Neural cell (in vitro differentiated cells): ENCODE results near the gene RIMBP3B.
"Not testable (repeated sequence)": the region's sequence is repeated elsewhere in the genome, so short reads cannot be mapped to it uniquely, and the experiment has no call there.

Experiments used
- CTCF ChIP-seq: fragments of 450-650 bp; IDR thresholded peaks from 2 replicates; pipeline ENCODE4 v1.5.1; 2014; ENCODE audit warnings: antibody characterized with exemption, mild to moderate bottlenecking, moderate library complexity; ENCODE audit not compliant: poor library complexity, severe bottlenecking
- EP300 ChIP-seq: fragments of 450-650 bp; conservative IDR thresholded peaks from 2 replicates; pipeline ENCODE4 v1.6.1; 2014; ENCODE audit warnings: antibody characterized with exemption, mild to moderate bottlenecking, moderate library complexity; ENCODE audit not compliant: poor library complexity, severe bottlenecking
- EZH2 ChIP-seq: fragments of 200-600, 300-800 bp; shearing (Covaris generic), sonication (generic); IDR thresholded peaks from 2 replicates; pipeline ENCODE4 v1.6.1; 2014; ENCODE audit warnings: antibody characterized with exemption, low read length, borderline replicate concordance, mild to moderate bottlenecking; ENCODE audit not compliant: insufficient read depth, poor library complexity, severe bottlenecking
- MXI1 ChIP-seq: fragments of 450-650 bp; conservative IDR thresholded peaks from 2 replicates; pipeline ENCODE4 v1.6.1; 2014; ENCODE audit warnings: antibody characterized with exemption, mild to moderate bottlenecking; ENCODE audit not compliant: poor library complexity, severe bottlenecking
- POLR2AphosphoS5 ChIP-seq: IDR thresholded peaks from 2 replicates; pipeline ENCODE4 v1.6.1; 2012
- RAD21 ChIP-seq: fragments of 450-650 bp; conservative IDR thresholded peaks from 2 replicates; pipeline ENCODE4 v1.6.1; 2014; ENCODE audit warnings: antibody characterized with exemption, mild to moderate bottlenecking, moderate library complexity
- REST ChIP-seq: IDR thresholded peaks from 2 replicates; pipeline ENCODE4 v1.6.1; 2012; ENCODE audit warnings: borderline replicate concordance
- SMC3 ChIP-seq: fragments of 450-650 bp; conservative IDR thresholded peaks from 2 replicates; pipeline ENCODE4 v1.6.1; 2014; ENCODE audit warnings: antibody characterized with exemption, mild to moderate bottlenecking, moderate library complexity; ENCODE audit not compliant: poor library complexity
- TAF1 ChIP-seq: IDR thresholded peaks from 2 replicates; pipeline ENCODE4 v1.6.1; 2012; ENCODE audit warnings: low read depth

GRCh38 chr22:21357527-21357926 lies 26.0 kb upstream of the RIMBP3B start:
- not testable (repeated sequence) for TF ChIP-seq SMC3, CTCF, RAD21, TAF1, EZH2, EP300, POLR2AphosphoS5, REST, MXI1
